SK-N-SH (cell line): ENCODE measurements around the gene ANKRD18B.

ENCODE experiments used
- GABPA ChIP-seq: IDR thresholded peaks from 2 replicates; pipeline ENCODE4 v1.4.0; 2012; ENCODE audit warnings: low read depth, mild to moderate bottlenecking
- GATA2 ChIP-seq: sonication (generic); formaldehyde crosslinking; IDR thresholded peaks from 2 replicates; pipeline ENCODE4 v1.5.0; 2020; ENCODE audit warnings: mild to moderate bottlenecking, missing genetic modification reagents
- JUND ChIP-seq: IDR thresholded peaks from 2 replicates; pipeline ENCODE4 v1.4.0; 2012
- TAF1 ChIP-seq: IDR thresholded peaks from 2 replicates; pipeline ENCODE4 v1.6.1; 2012; ENCODE audit warnings: low read depth, mild to moderate bottlenecking, low read length, moderate library complexity, borderline replicate concordance
- TF ChIP-seq, protein P1 (sequence below): fragments of 200-600 bp; sonication (generic); IDR thresholded peaks from 2 replicates; pipeline ENCODE4 v1.6.1; 2017; ENCODE audit warnings: antibody characterized with exemption, mild to moderate bottlenecking, moderate library complexity
- TF ChIP-seq, protein P2 (sequence below): fragments of 150-350 bp; IDR thresholded peaks from 2 replicates; pipeline ENCODE4 v1.6.1; 2017; ENCODE audit warnings: antibody characterized with exemption, low read length, low read depth, borderline replicate concordance
- TF ChIP-seq, protein P3 (sequence below): IDR thresholded peaks from 2 replicates; pipeline ENCODE4; 2012
- TF ChIP-seq, protein P4 (sequence below): IDR thresholded peaks from 2 replicates; pipeline ENCODE4 v1.6.1; 2012; ENCODE audit warnings: mild to moderate bottlenecking, low read depth, low read length, moderate library complexity
- TF ChIP-seq, protein P5 (sequence below): IDR thresholded peaks from 2 replicates; pipeline ENCODE4 v1.4.0; 2012; ENCODE audit warnings: low read depth, borderline replicate concordance

DNA sequence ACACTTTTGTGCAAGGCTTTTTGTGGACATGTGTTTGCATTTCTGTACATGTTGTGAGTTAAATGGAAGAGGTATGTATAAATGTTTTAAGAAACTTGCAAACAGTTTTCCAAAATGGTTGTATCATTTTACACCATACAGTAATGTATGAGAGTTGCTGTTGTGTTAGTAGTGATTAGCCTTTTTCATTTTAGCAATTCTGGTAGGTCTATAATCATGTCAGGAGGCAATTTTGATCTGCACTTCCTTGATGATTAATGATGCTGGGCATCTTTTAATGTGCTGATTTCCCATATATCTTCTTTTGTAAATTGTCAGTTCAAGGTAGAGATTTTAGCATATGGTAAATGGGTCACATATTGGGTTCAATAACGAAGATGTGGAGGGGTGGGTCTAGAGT lies 87.3 kb downstream of the ANKRD18B start:
- no peak for TF ChIP-seq GATA2 (CRISPR knock-in tag)
- TF ChIP-seq, protein P1, sequence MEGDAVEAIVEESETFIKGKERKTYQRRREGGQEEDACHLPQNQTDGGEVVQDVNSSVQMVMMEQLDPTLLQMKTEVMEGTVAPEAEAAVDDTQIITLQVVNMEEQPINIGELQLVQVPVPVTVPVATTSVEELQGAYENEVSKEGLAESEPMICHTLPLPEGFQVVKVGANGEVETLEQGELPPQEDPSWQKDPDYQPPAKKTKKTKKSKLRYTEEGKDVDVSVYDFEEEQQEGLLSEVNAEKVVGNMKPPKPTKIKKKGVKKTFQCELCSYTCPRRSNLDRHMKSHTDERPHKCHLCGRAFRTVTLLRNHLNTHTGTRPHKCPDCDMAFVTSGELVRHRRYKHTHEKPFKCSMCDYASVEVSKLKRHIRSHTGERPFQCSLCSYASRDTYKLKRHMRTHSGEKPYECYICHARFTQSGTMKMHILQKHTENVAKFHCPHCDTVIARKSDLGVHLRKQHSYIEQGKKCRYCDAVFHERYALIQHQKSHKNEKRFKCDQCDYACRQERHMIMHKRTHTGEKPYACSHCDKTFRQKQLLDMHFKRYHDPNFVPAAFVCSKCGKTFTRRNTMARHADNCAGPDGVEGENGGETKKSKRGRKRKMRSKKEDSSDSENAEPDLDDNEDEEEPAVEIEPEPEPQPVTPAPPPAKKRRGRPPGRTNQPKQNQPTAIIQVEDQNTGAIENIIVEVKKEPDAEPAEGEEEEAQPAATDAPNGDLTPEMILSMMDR = no peak
- TF ChIP-seq, protein P2, sequence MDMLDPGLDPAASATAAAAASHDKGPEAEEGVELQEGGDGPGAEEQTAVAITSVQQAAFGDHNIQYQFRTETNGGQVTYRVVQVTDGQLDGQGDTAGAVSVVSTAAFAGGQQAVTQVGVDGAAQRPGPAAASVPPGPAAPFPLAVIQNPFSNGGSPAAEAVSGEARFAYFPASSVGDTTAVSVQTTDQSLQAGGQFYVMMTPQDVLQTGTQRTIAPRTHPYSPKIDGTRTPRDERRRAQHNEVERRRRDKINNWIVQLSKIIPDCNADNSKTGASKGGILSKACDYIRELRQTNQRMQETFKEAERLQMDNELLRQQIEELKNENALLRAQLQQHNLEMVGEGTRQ = no peak
- TF ChIP-seq, protein P3, sequence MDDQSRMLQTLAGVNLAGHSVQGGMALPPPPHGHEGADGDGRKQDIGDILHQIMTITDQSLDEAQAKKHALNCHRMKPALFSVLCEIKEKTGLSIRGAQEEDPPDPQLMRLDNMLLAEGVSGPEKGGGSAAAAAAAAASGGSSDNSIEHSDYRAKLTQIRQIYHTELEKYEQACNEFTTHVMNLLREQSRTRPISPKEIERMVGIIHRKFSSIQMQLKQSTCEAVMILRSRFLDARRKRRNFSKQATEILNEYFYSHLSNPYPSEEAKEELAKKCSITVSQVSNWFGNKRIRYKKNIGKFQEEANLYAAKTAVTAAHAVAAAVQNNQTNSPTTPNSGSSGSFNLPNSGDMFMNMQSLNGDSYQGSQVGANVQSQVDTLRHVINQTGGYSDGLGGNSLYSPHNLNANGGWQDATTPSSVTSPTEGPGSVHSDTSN = no peak
- TF ChIP-seq GABPA = no peak
- TF ChIP-seq, protein P4, sequence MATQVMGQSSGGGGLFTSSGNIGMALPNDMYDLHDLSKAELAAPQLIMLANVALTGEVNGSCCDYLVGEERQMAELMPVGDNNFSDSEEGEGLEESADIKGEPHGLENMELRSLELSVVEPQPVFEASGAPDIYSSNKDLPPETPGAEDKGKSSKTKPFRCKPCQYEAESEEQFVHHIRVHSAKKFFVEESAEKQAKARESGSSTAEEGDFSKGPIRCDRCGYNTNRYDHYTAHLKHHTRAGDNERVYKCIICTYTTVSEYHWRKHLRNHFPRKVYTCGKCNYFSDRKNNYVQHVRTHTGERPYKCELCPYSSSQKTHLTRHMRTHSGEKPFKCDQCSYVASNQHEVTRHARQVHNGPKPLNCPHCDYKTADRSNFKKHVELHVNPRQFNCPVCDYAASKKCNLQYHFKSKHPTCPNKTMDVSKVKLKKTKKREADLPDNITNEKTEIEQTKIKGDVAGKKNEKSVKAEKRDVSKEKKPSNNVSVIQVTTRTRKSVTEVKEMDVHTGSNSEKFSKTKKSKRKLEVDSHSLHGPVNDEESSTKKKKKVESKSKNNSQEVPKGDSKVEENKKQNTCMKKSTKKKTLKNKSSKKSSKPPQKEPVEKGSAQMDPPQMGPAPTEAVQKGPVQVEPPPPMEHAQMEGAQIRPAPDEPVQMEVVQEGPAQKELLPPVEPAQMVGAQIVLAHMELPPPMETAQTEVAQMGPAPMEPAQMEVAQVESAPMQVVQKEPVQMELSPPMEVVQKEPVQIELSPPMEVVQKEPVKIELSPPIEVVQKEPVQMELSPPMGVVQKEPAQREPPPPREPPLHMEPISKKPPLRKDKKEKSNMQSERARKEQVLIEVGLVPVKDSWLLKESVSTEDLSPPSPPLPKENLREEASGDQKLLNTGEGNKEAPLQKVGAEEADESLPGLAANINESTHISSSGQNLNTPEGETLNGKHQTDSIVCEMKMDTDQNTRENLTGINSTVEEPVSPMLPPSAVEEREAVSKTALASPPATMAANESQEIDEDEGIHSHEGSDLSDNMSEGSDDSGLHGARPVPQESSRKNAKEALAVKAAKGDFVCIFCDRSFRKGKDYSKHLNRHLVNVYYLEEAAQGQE = no peak
- no peak for TF ChIP-seq JUND
- TF ChIP-seq TAF1 = no peak
- TF ChIP-seq, protein P5, sequence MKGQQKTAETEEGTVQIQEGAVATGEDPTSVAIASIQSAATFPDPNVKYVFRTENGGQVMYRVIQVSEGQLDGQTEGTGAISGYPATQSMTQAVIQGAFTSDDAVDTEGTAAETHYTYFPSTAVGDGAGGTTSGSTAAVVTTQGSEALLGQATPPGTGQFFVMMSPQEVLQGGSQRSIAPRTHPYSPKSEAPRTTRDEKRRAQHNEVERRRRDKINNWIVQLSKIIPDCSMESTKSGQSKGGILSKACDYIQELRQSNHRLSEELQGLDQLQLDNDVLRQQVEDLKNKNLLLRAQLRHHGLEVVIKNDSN = no peak
